MM.1S (cell line): ENCODE results near the gene LMAN2L.

Experiments used
- CTCF ChIP-seq: fragments of 300-600 bp; sonication (generic); IDR thresholded peaks from 2 replicates; pipeline ENCODE4 v1.5.1; 2016; ENCODE audit warnings: antibody characterized with exemption, low read length, mixed read lengths
- EZH2 ChIP-seq: fragments of 300-600 bp; sonication (generic); optimal IDR thresholded peaks from 2 replicates; pipeline ENCODE3; 2017; ENCODE audit warnings: low read depth, mild to moderate bottlenecking, antibody characterized with exemption, low read length, mixed read lengths
- EZH2phosphoT487 ChIP-seq: fragments of 300-600 bp; sonication (generic); IDR thresholded peaks from 2 replicates; pipeline ENCODE4 v1.6.1; 2018; ENCODE audit warnings: antibody characterized with exemption, low read length

GRCh38 chr2:96700086-96700485 is 39.8 kb downstream of the LMAN2L start:
- TF ChIP-seq CTCF (no peak), EZH2phosphoT487 (no peak), EZH2 (no peak)
